ENCODE measurements around the gene SYCN.
A peak's percentile ranks its signal among the peaks of the same experiment; 100 is the strongest.
"Not testable (repeated sequence)": the region's sequence is repeated elsewhere in the genome, so short reads cannot be mapped to it uniquely, and the experiment has no call there.

Gene SYCN, protein sequence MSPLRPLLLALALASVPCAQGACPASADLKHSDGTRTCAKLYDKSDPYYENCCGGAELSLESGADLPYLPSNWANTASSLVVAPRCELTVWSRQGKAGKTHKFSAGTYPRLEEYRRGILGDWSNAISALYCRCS

GRCh38 chr19:39203372-39204341 is at the start of gene SYCN:
SYCN (minus strand) TSS chr19:39204263; CDS start chr19:39204254, 9 bp downstream.
- DNase-seq = no peak

DNA sequence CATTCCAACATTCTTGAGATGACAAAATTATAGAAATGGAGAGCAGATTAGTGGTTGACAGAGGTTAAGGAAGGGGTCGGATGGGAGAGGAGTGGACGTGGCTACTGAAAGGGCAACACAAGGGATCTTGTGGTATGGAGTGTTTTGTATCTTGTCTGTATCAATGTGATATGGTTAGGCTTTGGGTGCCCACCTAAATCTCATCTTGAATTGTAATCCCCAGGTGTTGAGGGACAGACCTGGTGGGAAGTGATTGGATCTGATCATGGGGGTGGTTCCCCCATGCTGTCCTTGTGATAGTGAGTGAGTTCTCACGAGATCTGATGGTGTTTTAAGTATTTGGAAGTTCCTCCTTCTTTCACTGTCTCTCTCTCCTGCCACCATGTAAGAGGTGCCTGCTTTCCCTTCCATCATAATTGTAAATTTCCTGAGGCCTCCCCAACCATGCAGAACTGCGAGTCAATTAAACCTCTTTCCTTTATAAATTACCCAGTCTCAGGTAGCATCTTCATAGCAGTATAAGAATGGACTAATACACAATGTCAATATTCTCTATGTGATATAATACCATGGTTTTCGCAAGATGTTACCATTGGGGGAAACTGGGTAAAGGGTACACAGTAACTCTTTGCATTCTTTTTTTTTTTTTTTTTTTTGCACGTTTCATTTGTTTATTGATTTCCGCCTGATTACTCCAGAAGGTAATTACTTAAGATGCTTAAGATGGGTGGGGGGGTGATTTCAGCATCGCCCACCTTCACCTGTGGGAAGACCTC is 49.5 kb upstream of the SYCN start:
- no peak for DNase-seq

DNA sequence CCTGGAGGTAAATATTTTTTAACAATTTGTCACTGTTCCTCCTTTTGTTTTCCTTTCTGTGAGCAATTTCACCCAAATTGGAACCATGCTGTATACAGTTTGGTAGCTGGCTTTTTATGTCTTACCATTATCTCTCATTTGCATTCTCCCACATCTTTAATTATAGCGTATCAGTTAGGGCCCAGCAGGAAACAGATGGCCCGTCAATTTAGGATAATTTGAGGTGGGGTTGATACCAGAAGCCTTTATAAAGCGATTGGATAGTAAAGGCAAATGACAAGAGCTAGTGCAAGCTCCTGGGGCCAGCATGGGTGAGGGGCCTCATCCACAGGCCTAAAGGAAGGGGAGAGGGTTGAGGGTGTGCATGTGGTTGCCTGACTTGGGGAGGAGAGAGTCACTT is 48.4 kb upstream of the SYCN start:
- no peak for DNase-seq

DNA sequence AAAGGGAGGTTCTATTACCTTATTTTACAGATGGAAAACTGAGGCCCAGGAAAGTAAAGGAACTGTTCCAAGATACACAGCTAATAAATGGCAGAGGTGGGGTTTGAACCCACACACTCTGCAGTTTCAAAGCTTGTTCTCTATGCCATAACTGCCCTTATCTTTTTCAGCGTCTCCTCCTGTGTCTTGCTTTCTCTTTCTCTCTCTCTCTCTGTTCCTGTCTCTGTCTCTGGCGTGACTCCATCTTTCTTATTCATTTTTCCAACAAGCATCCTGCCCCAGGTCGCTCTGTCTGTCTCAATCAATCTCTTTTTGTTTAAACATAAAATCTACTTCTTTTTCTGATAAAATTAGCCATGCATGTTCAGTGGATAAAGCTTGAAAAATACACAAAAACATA is 47.8 kb upstream of the SYCN start:
- DNase-seq = no peak

- no peak for DNase-seq
Measured at GRCh38 chr19:39251081-39251480, 47.0 kb upstream of the SYCN start.

GRCh38 chr19:39248806-39249205 is 44.7 kb upstream of the SYCN start, which contains the start of gene IFNL4:
IFNL4 (minus strand) TSS chr19:39248856.
- no peak for DNase-seq

DNA sequence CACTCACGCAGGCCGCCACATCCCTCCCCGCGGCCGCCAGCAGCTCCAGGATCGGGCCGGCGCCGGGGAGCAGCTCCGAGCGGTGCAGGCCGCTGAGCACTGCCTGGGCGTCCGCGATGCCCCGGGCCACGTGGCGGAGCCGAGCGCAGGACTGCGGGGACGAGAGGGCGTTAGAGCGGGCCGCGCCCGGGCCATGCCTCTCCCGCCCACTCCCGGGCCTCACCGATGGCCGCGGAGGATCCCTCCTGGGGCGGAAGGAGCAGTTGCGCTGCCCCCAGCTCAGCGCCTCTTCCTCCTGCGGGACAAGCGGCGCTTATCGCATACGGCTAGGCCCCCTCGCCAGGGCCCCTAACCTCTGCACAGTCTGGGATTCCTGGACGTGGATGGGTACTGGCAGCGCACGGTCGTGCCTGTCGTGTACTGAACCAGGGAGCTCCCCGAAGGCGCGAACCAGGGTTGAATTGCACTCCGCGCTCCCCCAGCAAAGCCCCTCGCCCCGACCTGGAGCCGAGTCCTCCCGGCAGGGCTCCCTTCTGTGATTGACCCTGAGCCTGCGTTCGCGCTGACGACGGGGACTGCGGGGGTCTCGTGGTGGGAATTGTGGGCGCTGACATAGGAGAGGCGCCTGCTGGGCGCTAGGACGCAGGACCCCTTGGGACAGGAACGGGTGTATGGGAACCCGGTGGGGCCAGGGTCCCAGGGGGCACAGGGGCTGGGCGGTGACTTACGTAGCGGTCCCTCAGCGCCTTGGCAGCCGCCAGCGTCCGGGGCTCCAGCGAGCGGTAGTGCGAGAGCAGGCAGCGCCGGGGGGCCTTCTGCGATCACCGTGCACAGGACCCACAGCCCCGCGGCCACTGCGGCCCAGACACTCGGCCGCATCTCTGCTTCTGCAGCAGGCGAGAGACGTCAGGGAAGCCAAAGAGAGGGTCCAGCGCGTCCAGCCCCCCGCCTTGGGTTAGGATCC is 43.9 kb upstream of the SYCN start:
- peak; percentile 25 for DNase-seq

- DNase-seq = peak; percentile 69
Measured at GRCh38 chr19:39246951-39247669, 43.0 kb upstream of the SYCN start.

DNA sequence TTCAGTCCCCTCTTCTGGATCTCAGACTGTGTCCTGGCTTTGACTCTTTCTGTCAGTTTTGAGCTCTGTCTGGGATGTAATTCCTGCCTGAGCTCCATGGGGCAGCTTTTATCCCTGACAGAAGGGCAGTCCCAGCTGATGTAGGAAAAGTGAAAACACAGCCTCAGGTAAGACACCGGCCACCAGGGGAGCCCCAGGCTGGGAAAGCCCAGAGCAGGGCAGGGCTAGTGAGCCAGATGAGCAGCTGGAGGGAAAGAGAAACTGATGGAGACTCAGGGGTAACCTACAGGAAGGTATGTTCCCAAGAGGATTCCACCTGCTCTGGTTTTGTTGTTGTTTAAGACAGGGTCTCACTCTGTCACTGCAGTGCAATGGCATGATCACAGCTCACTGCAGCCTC is 41.1 kb upstream of the SYCN start:
- not testable (repeated sequence) for DNase-seq

DNA sequence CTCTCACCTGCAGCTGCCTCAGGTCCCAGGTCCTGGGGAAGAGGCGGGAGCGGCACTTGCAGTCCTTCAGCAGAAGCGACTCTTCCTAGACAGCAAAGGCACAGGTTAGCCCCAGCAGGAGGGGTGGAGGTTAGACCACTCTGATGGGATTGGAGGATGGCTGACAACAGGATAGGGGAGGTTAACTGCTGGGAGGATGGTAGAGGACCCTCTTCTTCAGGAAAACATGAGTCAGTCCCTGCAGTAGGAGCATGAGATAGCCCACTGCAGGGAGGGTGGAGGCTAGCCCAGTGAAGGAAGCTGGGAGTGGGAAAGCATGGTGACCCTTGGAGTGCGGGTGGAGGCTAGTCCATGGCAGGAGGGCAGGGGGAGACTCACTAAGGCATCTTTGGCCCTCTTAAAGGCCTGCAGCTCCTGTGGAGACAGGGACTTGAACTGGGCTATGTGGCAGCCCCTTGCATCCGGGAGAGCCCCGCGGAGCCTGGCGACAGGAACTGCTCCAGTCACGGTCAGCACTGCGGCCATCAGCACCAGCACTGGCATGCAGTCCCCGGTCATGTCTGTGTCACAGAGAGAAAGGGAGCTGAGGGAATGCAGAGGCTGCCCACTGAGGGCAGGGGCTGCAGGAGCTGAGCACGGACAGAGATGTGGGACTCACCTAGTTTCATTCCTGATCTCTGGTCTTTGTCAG is 40.5 kb upstream of the SYCN start, which contains the start of gene IFNL3:
IFNL3 (minus strand) TSS at position 597 of the 691 bp plus-strand sequence; CDS start at position 558, 39 bp downstream.
- DNase-seq = not testable (repeated sequence)

- DNase-seq = not testable (repeated sequence)
Measured at GRCh38 chr19:39243741-39244140, 39.7 kb upstream of the SYCN start.

DNA sequence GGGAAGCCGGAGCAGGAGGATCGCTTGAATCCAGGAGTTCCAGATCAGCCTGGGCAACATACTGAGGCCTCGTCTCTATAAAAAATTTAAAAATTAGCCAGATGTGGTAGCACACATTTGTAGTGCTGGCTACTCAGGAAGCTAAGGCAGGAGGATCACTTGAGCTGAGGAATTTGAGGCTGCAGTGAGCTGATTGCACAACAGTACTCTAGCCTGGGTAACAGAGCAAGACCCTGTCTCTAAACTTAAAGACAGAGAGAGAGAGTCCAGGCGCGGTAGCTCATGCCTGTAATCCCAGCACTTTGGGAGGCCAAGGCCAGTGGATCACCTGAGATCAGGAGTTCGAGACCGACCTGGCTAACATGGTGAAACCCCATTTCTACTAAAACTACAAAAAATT is 36.4 kb upstream of the SYCN start:
- DNase-seq = no peak

DNA sequence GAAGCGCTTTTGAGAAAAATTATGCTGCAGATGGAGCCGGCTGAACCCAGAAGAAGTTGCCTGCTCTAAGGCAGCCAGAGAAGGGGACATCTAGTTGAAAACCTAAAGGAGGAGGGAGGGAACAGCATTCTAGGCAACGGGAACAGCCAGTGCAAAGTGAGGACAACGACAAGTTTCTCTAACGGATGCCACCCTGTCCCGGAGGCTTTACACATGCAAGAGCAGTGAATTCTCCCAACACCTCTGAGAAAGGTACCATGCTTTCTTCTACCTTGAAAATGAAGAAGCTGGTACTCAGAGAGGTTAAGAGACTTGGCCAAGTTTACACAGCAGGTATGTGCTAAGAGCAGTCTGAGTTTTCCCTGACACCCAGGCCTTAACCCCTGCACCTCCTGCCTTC is 34.9 kb upstream of the SYCN start:
- DNase-seq = no peak

- no peak for DNase-seq
Measured at GRCh38 chr19:39238209-39238608, 34.1 kb upstream of the SYCN start.

GRCh38 chr19:39237200-39238184 is 33.4 kb upstream of the SYCN start:
- DNase-seq = peak; percentile 47

DNA sequence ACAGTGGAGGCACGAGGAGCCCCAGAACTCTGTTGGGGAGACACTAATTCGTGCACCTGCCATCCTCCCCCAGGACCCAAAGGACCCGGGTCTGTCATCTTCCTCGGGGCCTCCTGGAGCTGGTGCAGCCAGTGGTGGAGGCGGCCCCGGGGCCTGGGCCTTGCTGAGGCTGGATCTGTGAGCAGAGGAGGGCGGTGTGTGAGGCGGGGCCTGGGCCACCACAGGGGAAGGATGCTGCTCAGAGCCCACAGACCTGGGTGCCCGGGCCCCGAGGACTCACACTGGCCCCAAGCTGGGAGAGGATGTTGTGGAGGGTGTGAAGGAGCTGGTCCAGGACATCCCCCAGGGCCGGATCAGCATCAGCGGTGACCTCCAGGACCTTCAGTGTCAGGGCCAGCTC is 32.5 kb upstream of the SYCN start:
- DNase-seq = no peak

- no peak for DNase-seq
Measured at GRCh38 chr19:39232708-39233107, 28.6 kb upstream of the SYCN start.

GRCh38 chr19:39230096-39230764 is 26.2 kb upstream of the SYCN start:
- no peak for DNase-seq

GRCh38 chr19:39224910-39225309 is 20.8 kb upstream of the SYCN start:
- no peak for DNase-seq

Data from NCI-H345 (cell line).